ENCODE measurements around the gene OBP2A. TPM values are rescaled to one million over a fixed set of nuclear protein-coding genes. Genes with fewer than 3 reads are reported as not detected.

OBP2A gene
- total and polyA plus RNA-seq, 5 experiments from 2014 or later: not detected

DNA sequence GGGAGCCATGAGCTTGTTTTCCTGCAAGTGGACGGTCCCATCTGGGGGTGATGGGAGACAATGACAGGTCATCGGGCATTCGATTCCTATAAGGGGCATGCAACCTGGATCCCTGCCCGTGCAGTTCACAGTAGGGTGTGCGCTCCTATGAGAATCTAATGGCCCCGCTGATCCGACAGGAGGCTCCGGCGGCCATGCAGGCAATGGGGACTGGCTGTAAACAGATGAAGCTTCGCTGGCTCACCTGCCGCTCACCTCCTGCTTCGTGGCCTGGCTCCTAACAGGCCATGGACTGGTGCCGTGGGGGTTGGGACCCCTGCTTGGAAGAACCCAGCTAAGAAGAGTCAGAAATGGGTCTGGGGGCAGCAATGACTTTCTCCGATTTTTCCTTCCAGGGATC lies 36.6 kb downstream of the OBP2A start:
- no peak overlapping the region for H3K4me3 Mint-ChIP-seq
- H3K27ac Mint-ChIP-seq: no peak overlapping the region
- H3K27me3 Mint-ChIP-seq: peaks cover 3 to 20% (median 4%) of the 10 kb centered on the region in 5 donors
- H3K4me1 Mint-ChIP-seq: peaks cover 0 to 2% (median 0%) of the 10 kb centered on the region in 4 donors
- no peaks in the 10 kb centered on the region for H3K36me3 Mint-ChIP-seq
- POLR2A ChIA-PET: no interaction called here
- DNase-seq (no peak), ATAC-seq (no peak)
- no peaks in the 10 kb centered on the region for H3K9me3 Mint-ChIP-seq

DNA sequence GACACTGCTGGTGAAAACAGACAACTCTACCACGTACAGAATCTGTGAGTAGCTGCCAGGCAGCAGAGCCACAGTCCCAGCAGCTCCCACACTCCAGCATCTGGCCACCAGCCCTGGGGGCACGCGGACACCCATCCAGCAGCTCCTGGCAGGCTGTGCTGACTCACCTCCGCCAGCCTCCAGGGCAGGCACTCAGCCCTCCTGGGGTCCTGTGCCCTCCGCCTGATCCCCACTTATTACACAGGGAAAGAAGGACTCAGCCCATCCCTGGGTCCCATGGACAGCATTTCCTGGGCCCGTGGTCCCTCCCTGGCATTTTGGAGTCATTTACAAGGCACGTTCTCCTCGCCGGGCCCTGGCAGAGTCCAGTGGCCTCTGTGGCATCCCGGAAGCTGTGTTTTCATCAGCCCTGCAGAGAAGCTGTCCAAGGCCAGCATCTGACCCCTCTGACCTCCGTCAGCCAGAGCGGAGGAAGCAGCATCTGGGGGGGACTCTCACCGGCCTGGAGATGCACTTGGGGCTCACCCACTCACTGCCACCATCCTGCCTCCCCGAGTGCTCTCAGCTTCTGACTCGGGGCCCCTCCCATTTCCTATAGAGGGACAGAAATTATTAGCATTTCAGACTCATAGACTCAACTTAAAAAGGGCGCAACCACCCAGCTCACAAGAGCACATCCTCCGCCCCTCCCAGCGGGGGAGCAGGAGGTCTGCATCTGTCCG lies 37.2 kb downstream of the OBP2A start:
- H3K27me3 Mint-ChIP-seq: peaks cover 3 to 20% (median 4%) of the 10 kb centered on the region in 5 donors
- POLR2A ChIA-PET: no interaction called here
- H3K9me3 Mint-ChIP-seq: no peaks in the 10 kb centered on the region
- H3K27ac Mint-ChIP-seq: no peak overlapping the region
- H3K4me1 Mint-ChIP-seq: peaks cover 0 to 2% (median 0%) of the 10 kb centered on the region in 4 donors
- no peak for DNase-seq
- ATAC-seq: no peak
- H3K36me3 Mint-ChIP-seq: no peaks in the 10 kb centered on the region
- no peak overlapping the region for H3K4me3 Mint-ChIP-seq

DNA sequence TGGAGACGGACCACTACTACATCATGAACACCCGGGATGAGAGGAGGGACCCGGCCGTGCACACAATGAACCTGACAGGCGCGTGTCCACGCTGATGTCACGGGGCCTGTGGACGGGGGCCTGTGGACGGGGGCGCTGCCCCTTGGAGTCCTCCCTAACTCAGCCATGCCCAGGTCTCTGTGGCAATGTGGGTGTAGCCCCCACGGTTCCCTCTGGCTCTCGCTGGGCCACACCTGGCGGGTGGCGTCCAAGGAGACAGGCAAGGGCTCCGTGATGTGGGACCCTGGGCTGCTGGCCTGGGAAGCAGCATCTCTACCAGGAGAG lies 37.7 kb downstream of the OBP2A start:
- POLR2A ChIA-PET: no interaction called here
- no peak for ATAC-seq
- Mint-ChIP-seq H3K4me3 (no peak overlapping the region), H3K9me3 (no peaks in the 10 kb centered on the region), H3K36me3 (no peaks in the 10 kb centered on the region), H3K27me3 (peaks cover 3 to 20% (median 4%) of the 10 kb centered on the region in 5 donors), H3K4me1 (peaks cover 0 to 2% (median 0%) of the 10 kb centered on the region in 4 donors), H3K27ac (peak overlapping the region in 1 of 10 donors; percentile 25)
- no peak for DNase-seq

DNA sequence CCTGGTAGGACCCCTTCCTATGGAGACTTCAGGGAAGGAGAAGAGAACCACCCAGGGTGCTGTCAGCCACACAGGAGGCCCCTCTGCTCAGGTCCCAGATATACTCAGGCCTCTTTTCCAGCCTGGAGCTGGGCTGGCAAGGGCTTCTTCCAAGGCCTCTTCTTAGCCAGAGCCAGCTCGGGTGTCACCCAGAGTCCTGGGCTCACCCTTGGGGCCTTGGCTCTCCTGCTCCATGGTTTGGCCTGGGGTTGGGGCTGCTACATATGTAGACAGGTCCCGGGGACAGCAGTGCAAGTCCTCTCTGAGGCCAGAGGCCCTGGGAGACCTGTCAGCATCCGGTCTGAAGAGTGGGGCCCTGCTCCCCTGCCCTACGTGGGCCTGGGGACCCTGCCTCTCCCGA lies 38.4 kb downstream of the OBP2A start:
- no peak for ATAC-seq
- Mint-ChIP-seq H3K9me3 (no peaks in the 10 kb centered on the region), H3K4me1 (peaks cover 0 to 2% (median 0%) of the 10 kb centered on the region in 4 donors), H3K36me3 (no peaks in the 10 kb centered on the region), H3K4me3 (no peak overlapping the region), H3K27ac (no peak overlapping the region), H3K27me3 (peaks cover 3 to 20% (median 4%) of the 10 kb centered on the region in 5 donors)
- POLR2A ChIA-PET: no interaction called here
- DNase-seq: no peak

DNA sequence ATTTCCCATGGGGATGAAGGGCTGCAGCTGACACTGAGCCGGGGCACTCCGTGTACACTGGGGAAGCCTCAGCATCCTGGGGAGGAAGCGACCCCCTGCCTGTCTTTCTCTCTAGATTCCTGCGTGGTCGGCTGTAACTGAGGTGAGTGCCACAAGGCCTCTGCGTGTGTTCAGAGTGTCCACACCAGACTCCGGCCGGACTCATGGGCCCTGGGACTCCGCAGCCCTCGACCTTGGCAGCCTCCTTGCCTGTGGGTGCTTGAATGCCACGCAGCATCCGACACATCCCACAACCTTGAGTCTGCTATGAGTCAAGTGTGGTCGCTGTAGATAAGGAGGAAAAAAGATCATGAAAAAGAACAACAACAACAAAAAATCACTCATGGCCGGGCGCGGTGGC lies 39.0 kb downstream of the OBP2A start:
- ATAC-seq (no peak), DNase-seq (no peak)
- Mint-ChIP-seq H3K4me1 (peaks cover 0 to 2% (median 0%) of the 10 kb centered on the region in 4 donors), H3K27ac (no peak overlapping the region), H3K4me3 (no peak overlapping the region), H3K27me3 (peaks cover 3 to 26% (median 9%) of the 10 kb centered on the region in 5 donors), H3K9me3 (no peaks in the 10 kb centered on the region), H3K36me3 (no peaks in the 10 kb centered on the region)
- POLR2A ChIA-PET: no interaction called here

DNA sequence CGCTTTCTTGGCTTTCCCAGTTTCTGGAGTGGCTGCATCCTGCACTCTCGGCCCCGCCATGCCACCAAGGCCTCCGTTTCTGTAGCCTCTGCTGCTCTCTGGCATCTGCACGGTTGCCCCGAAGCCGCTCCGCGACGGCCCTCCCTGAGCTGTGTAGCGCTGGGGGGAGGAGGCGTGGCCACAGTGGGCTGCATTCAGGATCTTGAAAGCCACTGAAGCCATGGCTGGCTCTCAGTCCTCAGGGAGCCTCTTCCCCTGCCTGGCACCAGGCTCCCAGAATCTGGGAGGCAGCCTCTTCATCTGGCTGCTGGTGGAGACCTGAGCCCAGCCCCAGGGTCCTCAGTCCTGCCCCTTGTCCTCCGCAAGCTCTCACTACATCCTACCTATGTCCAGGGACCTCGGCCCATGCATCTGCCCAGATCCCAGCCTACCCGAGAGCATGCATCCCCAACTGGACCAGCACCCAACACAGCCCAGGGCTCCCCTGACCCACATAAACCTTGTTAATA lies 40.7 kb downstream of the OBP2A start:
- Mint-ChIP-seq H3K27ac (no peak overlapping the region), H3K9me3 (no peaks in the 10 kb centered on the region), H3K4me3 (no peak overlapping the region), H3K4me1 (peaks cover 0 to 2% (median 0%) of the 10 kb centered on the region in 4 donors), H3K36me3 (no peaks in the 10 kb centered on the region), H3K27me3 (peaks cover 4 to 25% (median 16%) of the 10 kb centered on the region in 5 donors)
- POLR2A ChIA-PET: no interaction called here
- DNase-seq: peak in 1 of 10 donors; percentile 43
- no peak for ATAC-seq

DNA sequence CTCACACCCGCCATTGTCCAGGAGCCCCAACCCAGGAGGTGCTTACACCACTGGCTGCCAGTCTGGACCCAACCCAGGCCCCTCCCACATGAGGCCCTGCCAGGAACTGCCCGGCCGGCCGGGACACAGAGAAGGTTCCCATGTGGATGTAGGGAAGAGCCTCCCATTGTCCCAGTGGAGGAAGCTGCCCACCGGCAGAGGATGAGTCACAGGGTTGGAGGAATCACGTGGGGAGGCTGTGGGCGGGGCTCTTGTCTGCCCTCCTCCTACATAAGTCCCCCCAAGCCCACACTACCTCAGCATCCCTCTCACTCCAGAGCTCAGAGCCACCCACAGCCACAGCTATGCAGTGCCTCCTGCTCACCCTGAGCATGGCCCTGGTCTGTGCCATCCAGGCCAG lies 41.7 kb downstream of the OBP2A start:
- POLR2A ChIA-PET: no interaction called here
- Mint-ChIP-seq H3K4me3 (no peak overlapping the region), H3K36me3 (no peaks in the 10 kb centered on the region), H3K27me3 (peaks cover 1 to 24% (median 16%) of the 10 kb centered on the region in 5 donors), H3K9me3 (no peaks in the 10 kb centered on the region), H3K4me1 (peaks cover 0 to 2% (median 0%) of the 10 kb centered on the region in 4 donors), H3K27ac (no peak overlapping the region)
- peak in 1 of 10 donors; percentile 42 for DNase-seq
- no peak for ATAC-seq

DNA sequence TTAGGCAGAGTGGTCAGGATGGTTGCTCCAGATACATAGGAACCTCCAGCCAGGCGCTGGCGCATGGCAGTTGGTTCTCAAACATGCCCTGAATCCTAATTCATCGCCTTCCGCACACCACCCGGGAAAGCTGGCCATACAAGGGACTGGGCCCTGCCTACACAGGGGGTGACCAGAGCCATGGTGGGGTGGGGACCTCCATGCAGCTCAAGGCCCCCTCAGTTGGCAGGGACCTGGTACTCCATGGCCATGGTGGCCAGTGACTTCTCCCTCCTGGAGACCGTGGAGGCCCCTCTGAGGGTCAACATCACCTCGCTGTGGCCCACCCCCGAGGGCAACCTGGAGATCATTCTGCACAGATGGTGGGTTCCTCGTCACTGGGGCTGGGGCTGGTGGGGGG lies 42.4 kb downstream of the OBP2A start:
- peak in 1 of 10 donors; percentile 47 for DNase-seq
- no peak for ATAC-seq
- H3K27me3 Mint-ChIP-seq: peaks cover 3 to 24% (median 19%) of the 10 kb centered on the region in 5 donors
- no peaks in the 10 kb centered on the region for H3K36me3 Mint-ChIP-seq
- peaks cover 0 to 2% (median 0%) of the 10 kb centered on the region in 4 donors for H3K4me1 Mint-ChIP-seq
- peaks cover 0 to 3% (median 0%) of the 10 kb centered on the region in 9 donors for H3K9me3 Mint-ChIP-seq
- no peak overlapping the region for H3K4me3 Mint-ChIP-seq
- H3K27ac Mint-ChIP-seq: no peak overlapping the region
- POLR2A ChIA-PET: no interaction called here

DNA sequence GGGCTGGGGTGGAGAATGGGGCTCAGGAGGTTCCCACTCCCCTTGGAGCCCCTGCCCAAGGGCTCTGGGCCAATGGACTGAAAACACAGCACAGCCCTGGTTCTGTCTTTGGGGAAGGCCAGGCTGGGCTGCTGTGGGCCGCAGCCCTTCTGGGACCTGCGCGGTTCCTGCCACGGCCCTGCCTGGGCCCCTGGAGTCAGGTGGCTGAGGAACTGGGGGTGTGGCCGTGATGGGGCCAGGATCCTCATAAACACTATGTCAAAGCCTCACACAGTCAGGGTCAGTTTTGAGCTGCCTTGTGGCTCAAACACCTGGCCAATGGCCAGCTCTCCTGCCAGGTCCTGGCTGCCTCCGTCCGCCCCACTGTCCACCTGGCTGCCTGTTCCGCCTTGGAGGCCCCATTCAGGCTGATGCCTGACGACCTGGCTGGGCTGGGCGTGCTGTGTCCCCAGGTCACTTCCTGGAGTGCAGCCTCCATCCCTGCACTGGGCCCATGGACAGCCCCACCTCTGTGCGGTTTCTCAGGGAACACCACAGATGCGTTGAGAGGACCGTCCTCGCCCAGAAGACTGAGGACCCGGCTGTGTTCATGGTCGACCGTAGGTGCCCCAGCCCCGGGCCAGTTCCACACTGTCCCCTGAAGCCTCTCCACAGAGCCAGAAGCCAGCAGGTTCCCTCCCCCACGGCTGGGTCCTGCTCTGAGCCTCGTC lies 43.1 kb downstream of the OBP2A start:
- no peaks in the 10 kb centered on the region for H3K36me3 Mint-ChIP-seq
- DNase-seq (peak in 1 of 10 donors; percentile 57), ATAC-seq (no peak)

DNA sequence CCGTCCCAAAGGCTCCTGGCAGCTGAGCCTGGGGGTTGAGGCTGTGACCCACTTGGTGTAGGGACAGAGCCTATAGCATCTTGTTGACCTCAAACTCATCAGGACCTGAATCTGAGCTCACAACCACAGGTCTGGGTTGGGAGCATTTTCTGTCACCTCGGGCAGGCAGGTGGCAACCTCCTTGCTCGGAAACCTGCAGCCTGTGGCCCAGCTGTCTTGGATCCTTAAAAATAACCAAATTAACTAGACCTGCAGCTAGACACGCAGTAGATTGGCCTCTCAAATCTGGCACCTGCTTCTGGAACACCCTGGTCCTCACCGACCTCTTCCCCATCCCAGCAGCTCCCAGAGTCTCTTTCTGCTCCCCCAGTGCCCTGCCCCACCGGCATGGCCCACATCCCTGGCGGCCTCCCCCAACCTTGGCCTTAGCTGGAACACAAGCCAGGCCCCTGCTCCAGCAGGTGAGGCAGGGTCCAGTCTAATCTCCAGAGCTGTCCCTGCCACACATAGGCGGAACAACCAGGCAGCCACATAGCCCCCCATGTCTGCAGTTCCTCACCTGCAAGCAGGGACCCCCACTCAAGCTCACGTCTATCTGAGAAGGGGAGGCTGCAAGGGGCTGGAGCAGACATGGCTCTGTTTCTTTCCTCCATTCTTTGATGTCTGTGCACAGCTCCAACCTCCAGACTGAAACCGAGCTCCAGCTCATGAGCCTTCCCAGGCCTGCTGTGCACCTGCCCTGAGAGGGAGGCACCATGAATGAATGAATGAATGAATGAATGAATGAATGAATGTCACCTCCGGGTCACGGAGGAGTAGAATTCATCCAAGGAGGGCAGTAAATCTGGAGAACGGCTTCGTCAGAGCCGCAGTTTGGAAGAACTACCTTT lies 43.9 kb downstream of the OBP2A start:
- peaks cover 4 to 20% (median 17%) of the 10 kb centered on the region in 5 donors for H3K27me3 Mint-ChIP-seq
- H3K4me3 Mint-ChIP-seq: no peak overlapping the region

More for the DNA sequence above, 43.1 kb downstream of the OBP2A start:
- Mint-ChIP-seq H3K4me1 (peaks cover 0 to 2% (median 0%) of the 10 kb centered on the region in 4 donors), H3K27me3 (peaks cover 3 to 24% (median 20%) of the 10 kb centered on the region in 5 donors), H3K9me3 (peaks cover 0 to 3% (median 0%) of the 10 kb centered on the region in 9 donors), H3K27ac (no peak overlapping the region), H3K4me3 (no peak overlapping the region)
- POLR2A ChIA-PET: no interaction called here

DNA sequence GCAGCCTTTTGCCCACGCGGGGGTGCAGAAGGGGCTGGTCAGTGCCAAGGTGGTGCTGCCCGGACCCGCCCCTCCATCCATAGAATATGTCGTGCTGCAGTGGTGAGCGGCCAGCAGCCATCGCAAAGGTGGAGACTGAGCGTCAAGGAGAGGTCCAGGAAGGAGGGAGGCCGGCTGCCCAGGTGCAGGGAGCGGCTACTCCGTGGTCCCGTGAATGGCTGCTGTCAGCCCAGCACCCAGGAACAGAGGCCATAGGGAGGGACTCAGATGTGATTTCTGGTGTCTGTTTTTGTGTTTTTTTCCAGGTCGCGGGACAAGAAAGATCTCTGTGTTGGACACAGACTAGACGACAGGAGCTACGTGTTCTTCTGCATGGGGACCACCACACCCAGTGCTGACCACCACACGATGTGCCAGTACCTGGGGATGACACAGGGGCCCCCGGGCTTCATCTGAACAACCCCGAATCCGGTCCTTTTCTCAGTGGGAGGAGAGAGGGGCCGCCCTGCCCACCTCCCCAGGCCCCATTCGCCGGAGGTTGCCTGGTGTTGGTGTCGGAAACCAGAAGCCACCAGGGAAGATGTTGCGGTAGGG lies 44.7 kb downstream of the OBP2A start:
- H3K27ac Mint-ChIP-seq: no peak overlapping the region
- peaks cover 0 to 4% (median 0%) of the 10 kb centered on the region in 3 donors for H3K36me3 Mint-ChIP-seq
- DNase-seq: peak in 1 of 10 donors; percentile 49
- no peaks in the 10 kb centered on the region for H3K4me1 Mint-ChIP-seq
- ATAC-seq: no peak
- peaks cover 5 to 20% (median 13%) of the 10 kb centered on the region in 5 donors for H3K27me3 Mint-ChIP-seq
- H3K4me3 Mint-ChIP-seq: no peak overlapping the region
- POLR2A ChIA-PET: no interaction called here
- H3K9me3 Mint-ChIP-seq: peaks cover 0 to 4% (median 0%) of the 10 kb centered on the region in 9 donors

More for the DNA sequence above, 43.9 kb downstream of the OBP2A start:
- peaks cover 0 to 2% (median 0%) of the 10 kb centered on the region in 3 donors for H3K36me3 Mint-ChIP-seq
- H3K9me3 Mint-ChIP-seq: peaks cover 0 to 3% (median 0%) of the 10 kb centered on the region in 9 donors
- no peaks in the 10 kb centered on the region for H3K4me1 Mint-ChIP-seq
- DNase-seq (peak in 1 of 10 donors; percentile 14), ATAC-seq (no peak)
- H3K27ac Mint-ChIP-seq: no peak overlapping the region
- POLR2A ChIA-PET: no interaction called here

Data from naive thymus-derived CD8-positive, alpha-beta T cell (primary cell).